ENCODE data around the gene WASF3. TPM values are rescaled to one million over a fixed set of nuclear protein-coding genes. Genes with fewer than 3 reads are reported as not detected.

Gene WASF3
- total RNA-seq, 1 experiment from 2014 or later, result 0.31 TPM

- no peaks in the 10 kb centered on the region for H4K20me1 ChIP-seq (ENCODE audit: insufficient read depth)
- H3K79me2 ChIP-seq (ENCODE audit: low read depth), result no peaks in the 10 kb centered on the region
- no peak overlapping the region for H3K4me3 ChIP-seq
- H3K4me1 ChIP-seq (replicated peaks; ENCODE audit: insufficient read depth), result no peaks in the 10 kb centered on the region
- H2AFZ ChIP-seq, result no peak overlapping the region
- BruUV-seq (replicated peaks), result no TSS peak
- no peaks in the 10 kb centered on the region for H3F3A ChIP-seq (ENCODE audit: insufficient read depth, low read depth)
- H3K27ac ChIP-seq, result no peak overlapping the region
- CTCF ChIA-PET, result interaction anchor here (0.6 kb wide), 1 partner anchor 103 kb away, joined by 3 read pairs; no protein-coding TSS in a partner anchor
- TF ChIP-seq EZH2 (IDR thresholded peaks at IDR 0.05; ENCODE audit: low read depth) (no peak), CTCF (conservative IDR thresholded peaks at IDR 0.05) (no peak)
- no peaks in the 10 kb centered on the region for H3K9me2 ChIP-seq (ENCODE audit: insufficient read depth)
- intact Hi-C loops (cut with micrococcal nuclease; ENCODE audit: unreplicated experiment), result no loop called here
- no peaks in the 10 kb centered on the region for H3K36me3 ChIP-seq (ENCODE audit: low read depth)
- no peak overlapping the region for H3K4me2 ChIP-seq
- POLR2A ChIA-PET (ENCODE audit: unreplicated experiment), result no interaction called here
- H3K27me3 ChIP-seq (ENCODE audit: insufficient read depth, low read depth), result no peaks in the 10 kb centered on the region
- no peaks in the 10 kb centered on the region for H3K9me3 ChIP-seq (ENCODE audit: insufficient read depth, low read depth)
- no peak for DNase-seq
Observed at GRCh38 chr13:26660185-26660584, 102.7 kb downstream of the WASF3 start.

DNA sequence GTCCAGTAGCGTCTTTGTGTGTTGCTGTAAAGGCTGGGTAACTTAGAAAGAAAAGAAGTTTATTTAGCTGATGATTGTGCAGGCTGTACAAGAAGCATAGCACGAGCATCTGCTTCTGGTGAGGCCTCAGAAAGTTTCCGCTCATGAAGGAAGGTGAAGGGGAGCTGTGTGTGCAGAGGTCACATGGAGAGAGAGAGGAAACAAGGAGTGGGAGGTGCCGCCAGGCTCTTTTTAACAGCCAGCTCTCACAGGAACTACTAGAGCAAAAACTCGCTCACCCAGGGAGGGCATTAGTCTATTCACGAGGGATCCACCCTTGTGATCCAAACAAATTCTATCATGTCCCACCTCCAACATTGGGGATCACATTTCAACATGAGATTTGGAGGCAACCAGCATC lies 103.3 kb downstream of the WASF3 start:
- H3K9me3 ChIP-seq (ENCODE audit: insufficient read depth, low read depth), result no peaks in the 10 kb centered on the region
- DNase-seq, result no peak
- intact Hi-C loops (cut with micrococcal nuclease; ENCODE audit: unreplicated experiment), result no loop called here
- no peaks in the 10 kb centered on the region for H3F3A ChIP-seq (ENCODE audit: insufficient read depth, low read depth)
- H3K4me1 ChIP-seq (replicated peaks; ENCODE audit: insufficient read depth), result no peaks in the 10 kb centered on the region
- no peak overlapping the region for H3K4me3 ChIP-seq
- ChIA-PET POLR2A (ENCODE audit: unreplicated experiment) (no interaction called here), CTCF (no interaction called here)
- no peaks in the 10 kb centered on the region for H3K27me3 ChIP-seq (ENCODE audit: insufficient read depth, low read depth)
- no peaks in the 10 kb centered on the region for H4K20me1 ChIP-seq (ENCODE audit: insufficient read depth)
- no peak overlapping the region for H2AFZ ChIP-seq
- H3K36me3 ChIP-seq (ENCODE audit: low read depth), result no peaks in the 10 kb centered on the region
- no peak overlapping the region for H3K4me2 ChIP-seq
- H3K27ac ChIP-seq, result no peak overlapping the region
- no peaks in the 10 kb centered on the region for H3K79me2 ChIP-seq (ENCODE audit: low read depth)
- no TSS peak for BruUV-seq (replicated peaks)
- TF ChIP-seq EZH2 (IDR thresholded peaks at IDR 0.05; ENCODE audit: low read depth) (no peak), CTCF (conservative IDR thresholded peaks at IDR 0.05) (no peak)
- no peaks in the 10 kb centered on the region for H3K9me2 ChIP-seq (ENCODE audit: insufficient read depth)

DNA sequence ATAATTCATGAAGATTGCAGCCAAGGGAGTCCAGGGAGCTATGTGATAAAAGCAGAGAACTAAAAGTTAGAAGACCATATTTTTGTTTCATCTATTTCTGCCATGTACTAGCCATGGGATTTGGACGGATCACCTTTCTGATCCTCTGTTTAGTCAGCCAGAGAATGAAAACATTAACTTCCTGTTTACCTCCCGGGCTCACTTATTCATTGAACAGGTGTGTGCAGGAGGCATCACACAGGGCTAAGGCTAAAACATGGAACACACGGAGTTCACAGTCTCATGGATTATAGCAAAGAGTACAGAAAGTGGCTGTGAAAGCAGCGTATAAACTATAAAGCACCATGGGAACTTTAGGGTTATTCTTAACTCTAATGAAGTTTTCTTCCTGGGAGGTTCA lies 106.3 kb downstream of the WASF3 start:
- H3K9me3 ChIP-seq (ENCODE audit: insufficient read depth, low read depth), result no peaks in the 10 kb centered on the region
- no peak overlapping the region for H3K4me2 ChIP-seq
- no peaks in the 10 kb centered on the region for H3K27me3 ChIP-seq (ENCODE audit: insufficient read depth, low read depth)
- ChIA-PET CTCF (no interaction called here), POLR2A (ENCODE audit: unreplicated experiment) (no interaction called here)
- TF ChIP-seq EZH2 (IDR thresholded peaks at IDR 0.05; ENCODE audit: low read depth) (no peak), CTCF (conservative IDR thresholded peaks at IDR 0.05) (no peak)
- H3K27ac ChIP-seq, result no peak overlapping the region
- BruUV-seq (replicated peaks), result no TSS peak
- no peaks in the 10 kb centered on the region for H3F3A ChIP-seq (ENCODE audit: insufficient read depth, low read depth)
- H3K4me1 ChIP-seq (replicated peaks; ENCODE audit: insufficient read depth), result no peaks in the 10 kb centered on the region
- no peaks in the 10 kb centered on the region for H3K9me2 ChIP-seq (ENCODE audit: insufficient read depth)
- no peaks in the 10 kb centered on the region for H3K36me3 ChIP-seq (ENCODE audit: low read depth)
- no peak overlapping the region for H2AFZ ChIP-seq
- intact Hi-C loops (cut with micrococcal nuclease; ENCODE audit: unreplicated experiment), result no loop called here
- DNase-seq, result no peak
- H3K4me3 ChIP-seq, result no peak overlapping the region
- H3K79me2 ChIP-seq (ENCODE audit: low read depth), result no peaks in the 10 kb centered on the region
- no peaks in the 10 kb centered on the region for H4K20me1 ChIP-seq (ENCODE audit: insufficient read depth)
